Parathyroid adenoma (tissue), 2 donors: ENCODE results near the gene CPA2.

Source experiments
- H2AFZ ChIP-seq: fragments of 300-600 bp; sonication (generic); one replicate; pipeline ENCODE4 v1.7.0; 2017; ENCODE audit warnings: antibody characterized with exemption, mild to moderate bottlenecking
- H3K27ac ChIP-seq: fragments of 300-600 bp; sonication (generic); one replicate; pipeline ENCODE4 v1.7.0; 2017
- H3K27me3 ChIP-seq: fragments of 300-600 bp; sonication (generic); one replicate; pipeline ENCODE4 v1.7.0; 2017; ENCODE audit warnings: low read length; ENCODE audit not compliant: control insufficient read depth, insufficient read depth
- H3K36me3 ChIP-seq: fragments of 300-600 bp; sonication (generic); one replicate; pipeline ENCODE4 v1.7.0; 2017; ENCODE audit warnings: low read length; ENCODE audit not compliant: control insufficient read depth, insufficient read depth
- H3K4me1 ChIP-seq: fragments of 300-600 bp; sonication (generic); one replicate; pipeline ENCODE4 v1.7.0; 2017; ENCODE audit warnings: control low read depth
- H3K4me2 ChIP-seq: fragments of 300-600 bp; sonication (generic); one replicate; pipeline ENCODE4 v1.7.0; 2017; ENCODE audit warnings: low read length
- H3K4me3 ChIP-seq: fragments of 300-600 bp; sonication (generic); one replicate; pipeline ENCODE4 v1.7.0; 2017; ENCODE audit warnings: low read depth, low read length
- H3K79me2 ChIP-seq: fragments of 300-600 bp; sonication (generic); one replicate; pipeline ENCODE4 v1.7.0; 2017; ENCODE audit warnings: control low read depth
- H3K9ac ChIP-seq: fragments of 300-600 bp; sonication (generic); one replicate; pipeline ENCODE4 v1.7.0; 2017; ENCODE audit warnings: mild to moderate bottlenecking
- H3K9me3 ChIP-seq: fragments of 300-600 bp; sonication (generic); one replicate; pipeline ENCODE4 v1.7.0; 2017; ENCODE audit warnings: low read length; ENCODE audit not compliant: control insufficient read depth
- CTCF ChIP-seq: fragments of 300-600 bp; sonication (generic); IDR thresholded peaks from one replicate; pipeline ENCODE4 v1.7.0; 2017; ENCODE audit warnings: antibody characterized with exemption, mild to moderate bottlenecking
- donor health status: primary hyperparathyroidism.

CPA2 gene

GRCh38 chr7:130266961-130267321, 278 bp downstream of the CPA2 start:
- Histone ChIP-seq H3K4me3 (no peak overlapping the region), H3K27ac (no peak overlapping the region), H3K9ac (no peak overlapping the region), H3K36me3 (no peaks in the 10 kb centered on the region), H3K4me1 (no peaks in the 10 kb centered on the region), H3K79me2 (no peaks in the 10 kb centered on the region), H3K4me2 (no peak overlapping the region), H3K9me3 (no peaks in the 10 kb centered on the region), H2AFZ (no peak overlapping the region), H3K27me3 (no peaks in the 10 kb centered on the region)
- no peak for TF ChIP-seq CTCF

GRCh38 chr7:130268463-130269317, 2.0 kb downstream of the CPA2 start:
- H3K27ac ChIP-seq, result no peak overlapping the region
- H3K27me3 ChIP-seq, result no peaks in the 10 kb centered on the region
- H3K4me1 ChIP-seq, result no peaks in the 10 kb centered on the region
- H3K4me2 ChIP-seq, result no peak overlapping the region
- TF ChIP-seq CTCF, result no peak
- no peaks in the 10 kb centered on the region for H3K9me3 ChIP-seq
- H2AFZ ChIP-seq, result no peak overlapping the region
- no peak overlapping the region for H3K9ac ChIP-seq
- no peaks in the 10 kb centered on the region for H3K79me2 ChIP-seq
- H3K4me3 ChIP-seq, result no peak overlapping the region
- H3K36me3 ChIP-seq, result no peaks in the 10 kb centered on the region

- Histone ChIP-seq H3K4me3 (no peak overlapping the region), H3K9ac (no peak overlapping the region), H3K79me2 (no peaks in the 10 kb centered on the region), H3K36me3 (no peaks in the 10 kb centered on the region), H3K4me2 (no peak overlapping the region), H2AFZ (no peak overlapping the region), H3K27ac (no peak overlapping the region), H3K27me3 (no peaks in the 10 kb centered on the region), H3K4me1 (no peaks in the 10 kb centered on the region), H3K9me3 (no peaks in the 10 kb centered on the region)
- no peak for TF ChIP-seq CTCF
These were observed 2.6 kb downstream of the CPA2 start for GRCh38 chr7:130269318-130269694.

- Histone ChIP-seq H3K9ac (no peak overlapping the region), H3K27ac (no peak overlapping the region), H3K79me2 (no peaks in the 10 kb centered on the region), H3K4me3 (no peak overlapping the region), H3K36me3 (no peaks in the 10 kb centered on the region), H2AFZ (no peak overlapping the region), H3K27me3 (no peaks in the 10 kb centered on the region), H3K9me3 (no peaks in the 10 kb centered on the region), H3K4me2 (no peak overlapping the region), H3K4me1 (no peaks in the 10 kb centered on the region)
- no peak for TF ChIP-seq CTCF
These were observed 4.5 kb downstream of the CPA2 start for GRCh38 chr7:130270947-130271800.
